Measurements from ENCODE around the gene MEOX1.

MEOX1 gene

DNA sequence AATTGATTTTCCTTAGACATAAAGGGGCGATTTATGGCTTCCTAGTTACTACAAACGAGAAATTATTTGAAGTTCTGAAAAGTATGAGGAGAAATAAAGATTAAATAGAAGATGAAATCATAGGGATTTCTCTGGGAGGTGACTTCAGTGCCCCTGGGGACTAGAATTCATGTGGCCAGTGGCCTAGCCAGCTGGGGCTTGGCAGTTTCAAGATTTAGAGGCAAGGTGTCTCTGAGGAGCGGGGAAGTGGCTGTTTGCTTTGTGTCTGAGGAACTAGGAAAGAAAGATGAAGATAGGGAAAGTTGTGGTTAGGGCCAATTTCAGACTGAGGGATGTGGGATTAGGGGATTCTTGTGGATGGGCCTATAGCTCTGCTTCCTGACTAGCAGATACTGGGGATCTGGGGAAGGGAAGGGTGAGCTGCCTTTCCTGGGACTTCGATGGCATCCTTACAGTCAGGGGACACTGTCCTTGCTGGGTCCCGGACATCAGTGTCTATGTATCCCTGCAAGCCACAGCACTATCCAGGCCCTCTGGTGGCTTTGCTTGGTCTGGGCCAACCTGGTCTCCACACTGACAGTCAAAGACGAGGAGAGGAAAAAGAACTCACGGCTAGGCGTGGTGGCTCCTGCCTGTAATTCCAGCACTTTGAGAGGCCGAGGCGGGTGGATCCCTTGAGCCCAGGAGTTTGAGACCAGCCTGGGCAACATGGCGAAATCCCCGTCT lies 22.4 kb upstream of the MEOX1 start:
- TF ChIP-seq, protein P1, sequence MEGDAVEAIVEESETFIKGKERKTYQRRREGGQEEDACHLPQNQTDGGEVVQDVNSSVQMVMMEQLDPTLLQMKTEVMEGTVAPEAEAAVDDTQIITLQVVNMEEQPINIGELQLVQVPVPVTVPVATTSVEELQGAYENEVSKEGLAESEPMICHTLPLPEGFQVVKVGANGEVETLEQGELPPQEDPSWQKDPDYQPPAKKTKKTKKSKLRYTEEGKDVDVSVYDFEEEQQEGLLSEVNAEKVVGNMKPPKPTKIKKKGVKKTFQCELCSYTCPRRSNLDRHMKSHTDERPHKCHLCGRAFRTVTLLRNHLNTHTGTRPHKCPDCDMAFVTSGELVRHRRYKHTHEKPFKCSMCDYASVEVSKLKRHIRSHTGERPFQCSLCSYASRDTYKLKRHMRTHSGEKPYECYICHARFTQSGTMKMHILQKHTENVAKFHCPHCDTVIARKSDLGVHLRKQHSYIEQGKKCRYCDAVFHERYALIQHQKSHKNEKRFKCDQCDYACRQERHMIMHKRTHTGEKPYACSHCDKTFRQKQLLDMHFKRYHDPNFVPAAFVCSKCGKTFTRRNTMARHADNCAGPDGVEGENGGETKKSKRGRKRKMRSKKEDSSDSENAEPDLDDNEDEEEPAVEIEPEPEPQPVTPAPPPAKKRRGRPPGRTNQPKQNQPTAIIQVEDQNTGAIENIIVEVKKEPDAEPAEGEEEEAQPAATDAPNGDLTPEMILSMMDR (IDR thresholded peaks at IDR 0.05; ENCODE audit: control extremely low read depth, extremely low read depth, low read depth, missing control alignments), result no peak
- POLR2A ChIA-PET, result no interaction called here
- CTCF ChIA-PET, result interaction anchor here (1.1 to 4.1 kb wide), 7 partner anchors 10 to 162 kb away, joined by 3 to 25 read pairs (median 14); partner anchors contain the start of gene SOST
- DNase-seq (ENCODE audit: extremely low spot score), result no peak

DNA sequence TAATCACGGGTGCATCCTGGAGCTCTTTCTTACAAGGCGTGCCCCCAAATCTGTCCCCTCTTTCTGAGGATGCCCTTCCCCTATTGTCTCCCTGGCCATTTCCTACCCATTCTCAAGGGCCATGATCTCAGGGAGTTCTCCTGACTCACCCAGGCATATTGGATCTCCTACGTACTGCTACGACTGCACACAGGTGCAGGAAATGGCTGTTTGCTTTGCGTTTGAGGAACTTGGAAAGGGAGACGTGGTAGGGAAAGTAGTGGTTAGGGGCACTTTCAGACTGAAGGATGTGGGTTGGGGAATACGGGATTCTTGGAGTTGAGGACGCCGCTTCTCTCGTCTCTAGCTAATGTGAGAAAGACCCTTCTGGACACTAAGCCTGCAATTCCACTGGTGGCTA lies 18.7 kb upstream of the MEOX1 start:
- TF ChIP-seq, protein P1 (IDR thresholded peaks at IDR 0.05; ENCODE audit: control extremely low read depth, extremely low read depth, low read depth, missing control alignments), result no peak
- ChIA-PET CTCF (interaction anchor here (0.9 to 1.4 kb wide), 4 partner anchors 9 to 86 kb away, joined by 3 to 7 read pairs (median 4); no protein-coding TSS in a partner anchor), POLR2A (no interaction called here)
- DNase-seq (ENCODE audit: extremely low spot score), result no peak

DNA sequence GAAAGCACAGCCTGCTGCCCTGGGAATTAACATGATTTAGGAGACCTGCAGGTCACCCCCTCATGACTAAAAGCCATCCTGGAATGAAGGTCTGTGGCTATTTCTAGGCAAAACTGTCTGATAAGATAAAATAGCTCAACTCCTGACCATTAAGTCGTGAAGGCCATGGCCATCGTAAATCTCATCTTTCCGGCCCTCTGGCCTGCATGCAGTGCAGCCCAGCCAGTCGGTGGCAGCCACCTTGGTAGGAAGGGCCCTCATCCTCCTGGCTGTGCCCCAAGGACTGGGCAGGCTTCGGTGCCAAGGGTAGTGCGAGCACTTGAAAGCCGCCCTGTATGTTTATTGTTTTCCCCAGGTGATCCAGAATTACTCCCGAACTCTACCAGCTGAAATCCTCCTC lies 18.2 kb upstream of the MEOX1 start:
- CTCF ChIA-PET, result interaction anchor here (0.9 to 1.4 kb wide), 5 partner anchors 8 to 117 kb away, joined by 3 to 7 read pairs (median 3); no protein-coding TSS in a partner anchor
- DNase-seq (ENCODE audit: extremely low spot score), result no peak
- POLR2A ChIA-PET, result no interaction called here
- TF ChIP-seq, protein P1 (IDR thresholded peaks at IDR 0.05; ENCODE audit: control extremely low read depth, extremely low read depth, low read depth, missing control alignments), result no peak

DNA sequence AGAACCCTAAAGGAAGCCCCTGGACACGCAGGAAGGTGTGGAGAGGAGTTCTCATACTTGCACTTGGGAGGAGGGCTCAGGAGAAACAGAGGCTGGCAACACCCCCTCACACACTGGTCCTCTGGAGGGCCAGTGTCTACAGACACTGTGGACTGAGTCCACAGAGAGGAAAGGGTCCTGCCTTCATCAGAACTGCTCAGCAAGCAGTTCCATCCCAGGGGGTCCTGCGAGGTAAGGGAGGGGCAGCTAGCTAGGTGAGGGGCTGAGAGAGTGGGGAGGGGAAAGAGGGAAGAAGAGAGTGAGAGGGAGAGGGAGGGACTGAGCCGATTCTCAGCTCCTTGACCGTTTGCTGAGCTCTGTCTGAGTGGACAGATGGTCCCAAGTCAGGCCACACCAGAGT lies 17.7 kb upstream of the MEOX1 start:
- no peak for DNase-seq (ENCODE audit: extremely low spot score)
- ChIA-PET POLR2A (no interaction called here), CTCF (interaction anchor here (0.9 to 1.4 kb wide), 5 partner anchors 8 to 117 kb away, joined by 3 to 7 read pairs (median 3); no protein-coding TSS in a partner anchor)
- TF ChIP-seq, protein P1 (IDR thresholded peaks at IDR 0.05; ENCODE audit: control extremely low read depth, extremely low read depth, low read depth, missing control alignments), result no peak

DNA sequence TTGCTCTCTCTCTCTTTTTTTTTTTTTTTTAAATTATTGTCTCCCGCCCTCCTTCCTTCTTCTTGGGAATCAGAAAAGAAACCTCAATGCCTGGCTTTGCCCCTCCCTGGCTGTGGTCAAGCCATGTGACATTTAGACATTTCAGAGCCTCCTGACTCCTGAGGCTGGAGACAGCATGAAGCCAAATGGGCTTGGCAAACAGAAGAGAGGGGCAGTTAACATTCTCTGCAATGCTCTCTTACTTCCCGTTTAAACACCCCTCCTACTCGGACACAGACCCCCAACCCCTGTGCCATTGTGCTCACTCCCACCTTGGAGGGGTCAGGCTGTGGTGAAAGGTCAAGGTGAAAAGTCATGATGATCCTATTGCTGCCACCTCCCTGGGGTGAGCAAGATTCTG lies 14.7 kb upstream of the MEOX1 start:
- POLR2A ChIA-PET, result interaction anchor here (0.7 kb wide), 1 partner anchor 65 kb away, joined by 3 read pairs; no protein-coding TSS in a partner anchor
- CTCF ChIA-PET, result no interaction called here
- DNase-seq (ENCODE audit: extremely low spot score), result no peak
- TF ChIP-seq, protein P1 (IDR thresholded peaks at IDR 0.05; ENCODE audit: control extremely low read depth, extremely low read depth, low read depth, missing control alignments), result no peak

DNA sequence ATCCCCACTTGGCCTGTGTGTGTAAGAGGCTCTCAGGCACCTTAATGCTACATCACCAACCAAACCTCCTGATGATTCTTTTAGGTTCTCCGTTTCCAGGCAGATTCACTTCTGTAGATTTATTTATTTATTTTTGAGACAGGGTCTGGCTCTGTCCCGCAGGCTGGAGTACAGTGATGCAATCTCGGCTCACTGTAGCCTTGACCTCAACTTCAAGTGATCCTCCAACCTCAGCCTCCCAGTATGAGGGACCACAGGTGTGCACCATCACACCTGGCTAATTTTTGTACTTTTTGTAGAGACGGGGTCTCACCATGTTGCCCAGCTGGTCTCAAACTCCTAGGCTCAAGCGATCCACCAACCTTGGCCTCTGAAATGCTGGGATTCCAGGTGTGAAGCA lies 12.7 kb upstream of the MEOX1 start:
- ChIA-PET POLR2A (no interaction called here), CTCF (interaction anchor here (0.6 to 3.6 kb wide), 30 partner anchors 9 to 278 kb away, joined by 3 to 25 read pairs (median 4); partner anchors contain the start of genes DHX8, ETV4 and SOST)
- no peak for DNase-seq (ENCODE audit: extremely low spot score)
- TF ChIP-seq, protein P1 (IDR thresholded peaks at IDR 0.05; ENCODE audit: control extremely low read depth, extremely low read depth, low read depth, missing control alignments), result no peak

Measured in GM10248 (cell line).